C4-2B (cell line): ENCODE data around the gene PDCL3.

Experiments used
- ZFX ChIP-seq: fragments of 450-650 bp; IDR thresholded peaks from 2 replicates; pipeline ENCODE4 v1.6.1; 2017
- TF ChIP-seq, protein P1 (sequence below): fragments of 450-650 bp; conservative IDR thresholded peaks from 2 replicates; pipeline ENCODE4 v1.5.1; 2017; ENCODE audit warnings: mild to moderate bottlenecking

DNA sequence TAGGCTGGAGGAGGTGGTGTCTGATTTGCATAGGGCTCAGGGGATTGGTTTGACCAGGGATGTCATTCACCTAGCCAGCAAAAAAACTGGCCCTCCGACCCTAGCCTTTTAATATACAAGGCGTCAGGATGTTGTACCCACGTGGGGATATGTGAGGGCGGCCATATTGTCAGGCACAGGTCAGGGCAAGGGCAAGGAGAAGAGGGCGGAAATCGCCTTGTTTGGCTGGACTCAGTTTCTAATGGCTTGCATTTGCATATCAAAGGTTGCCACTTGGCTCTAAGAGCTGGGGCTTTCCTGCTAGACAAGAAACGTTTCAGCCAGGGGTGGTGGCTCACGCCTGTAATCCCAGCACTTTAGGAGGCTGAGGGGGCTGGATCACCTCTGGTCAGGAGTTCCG is 24.9 kb upstream of the PDCL3 start:
- TF ChIP-seq, protein P1, sequence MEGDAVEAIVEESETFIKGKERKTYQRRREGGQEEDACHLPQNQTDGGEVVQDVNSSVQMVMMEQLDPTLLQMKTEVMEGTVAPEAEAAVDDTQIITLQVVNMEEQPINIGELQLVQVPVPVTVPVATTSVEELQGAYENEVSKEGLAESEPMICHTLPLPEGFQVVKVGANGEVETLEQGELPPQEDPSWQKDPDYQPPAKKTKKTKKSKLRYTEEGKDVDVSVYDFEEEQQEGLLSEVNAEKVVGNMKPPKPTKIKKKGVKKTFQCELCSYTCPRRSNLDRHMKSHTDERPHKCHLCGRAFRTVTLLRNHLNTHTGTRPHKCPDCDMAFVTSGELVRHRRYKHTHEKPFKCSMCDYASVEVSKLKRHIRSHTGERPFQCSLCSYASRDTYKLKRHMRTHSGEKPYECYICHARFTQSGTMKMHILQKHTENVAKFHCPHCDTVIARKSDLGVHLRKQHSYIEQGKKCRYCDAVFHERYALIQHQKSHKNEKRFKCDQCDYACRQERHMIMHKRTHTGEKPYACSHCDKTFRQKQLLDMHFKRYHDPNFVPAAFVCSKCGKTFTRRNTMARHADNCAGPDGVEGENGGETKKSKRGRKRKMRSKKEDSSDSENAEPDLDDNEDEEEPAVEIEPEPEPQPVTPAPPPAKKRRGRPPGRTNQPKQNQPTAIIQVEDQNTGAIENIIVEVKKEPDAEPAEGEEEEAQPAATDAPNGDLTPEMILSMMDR = no peak
- TF ChIP-seq ZFX = no peak
